PC-3 (cell line): ENCODE data around the gene GNAS.

Experiments used
- EZH2 ChIP-seq: fragments of 300-600 bp; sonication (generic); IDR thresholded peaks from one replicate; pipeline ENCODE4 v1.6.1; 2017; ENCODE audit warnings: antibody characterized with exemption, mild to moderate bottlenecking, low read length; ENCODE audit not compliant: unreplicated experiment
- TF ChIP-seq, protein P1 (sequence below): fragments of 300-600 bp; sonication (generic); conservative IDR thresholded peaks from 2 replicates; pipeline ENCODE4 v1.5.1; 2017; ENCODE audit warnings: antibody characterized with exemption, low read depth, mild to moderate bottlenecking, low read length

- TF ChIP-seq, protein P1, sequence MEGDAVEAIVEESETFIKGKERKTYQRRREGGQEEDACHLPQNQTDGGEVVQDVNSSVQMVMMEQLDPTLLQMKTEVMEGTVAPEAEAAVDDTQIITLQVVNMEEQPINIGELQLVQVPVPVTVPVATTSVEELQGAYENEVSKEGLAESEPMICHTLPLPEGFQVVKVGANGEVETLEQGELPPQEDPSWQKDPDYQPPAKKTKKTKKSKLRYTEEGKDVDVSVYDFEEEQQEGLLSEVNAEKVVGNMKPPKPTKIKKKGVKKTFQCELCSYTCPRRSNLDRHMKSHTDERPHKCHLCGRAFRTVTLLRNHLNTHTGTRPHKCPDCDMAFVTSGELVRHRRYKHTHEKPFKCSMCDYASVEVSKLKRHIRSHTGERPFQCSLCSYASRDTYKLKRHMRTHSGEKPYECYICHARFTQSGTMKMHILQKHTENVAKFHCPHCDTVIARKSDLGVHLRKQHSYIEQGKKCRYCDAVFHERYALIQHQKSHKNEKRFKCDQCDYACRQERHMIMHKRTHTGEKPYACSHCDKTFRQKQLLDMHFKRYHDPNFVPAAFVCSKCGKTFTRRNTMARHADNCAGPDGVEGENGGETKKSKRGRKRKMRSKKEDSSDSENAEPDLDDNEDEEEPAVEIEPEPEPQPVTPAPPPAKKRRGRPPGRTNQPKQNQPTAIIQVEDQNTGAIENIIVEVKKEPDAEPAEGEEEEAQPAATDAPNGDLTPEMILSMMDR, result no peak
- no peak for TF ChIP-seq EZH2
Observed at GRCh38 chr20:58822748-58823730, 29.5 kb upstream of the GNAS start.
